ENCODE measurements around the gene CSF1.
"Not testable (repeated sequence)": the region's sequence is repeated elsewhere in the genome, so short reads cannot be mapped to it uniquely, and the experiment has no call there.

CSF1 gene

DNA sequence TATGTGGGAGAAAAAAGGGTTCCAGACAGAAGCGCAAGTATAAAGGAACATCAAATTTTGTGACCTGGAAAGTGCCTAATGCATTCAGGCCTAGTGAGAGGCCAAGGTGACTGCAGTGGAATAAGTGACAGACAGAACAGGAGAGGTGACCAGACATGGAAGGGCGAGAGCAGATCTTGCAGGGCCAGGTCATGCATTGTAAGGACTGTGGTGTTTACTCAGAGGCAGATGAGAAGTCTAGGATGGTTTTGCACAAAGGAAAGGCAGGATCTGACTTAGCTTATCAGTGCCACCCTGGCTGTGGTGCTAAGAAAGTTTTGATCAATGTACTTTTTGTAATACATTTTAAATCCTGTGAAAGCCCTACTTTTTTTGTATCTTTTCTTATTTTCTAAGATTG is 39.9 kb downstream of the CSF1 start:
- no peak overlapping the region for H3K27ac ChIP-seq (ENCODE audit: low read length)
- ATAC-seq (ENCODE audit: insufficient read depth, low read depth): no peak
- no peaks in the 10 kb centered on the region for H3K79me2 ChIP-seq (ENCODE audit: insufficient read depth, low read length)
- no peaks in the 10 kb centered on the region for H4K20me1 ChIP-seq (ENCODE audit: insufficient read depth, low read length)
- no peaks in the 10 kb centered on the region for H3K27me3 ChIP-seq (ENCODE audit: insufficient read depth, low read length, poor library complexity)
- no peaks in the 10 kb centered on the region for H3K36me3 ChIP-seq (ENCODE audit: insufficient read depth, low read length)
- no peak overlapping the region for H2AFZ ChIP-seq (ENCODE audit: low read depth, low read length)
- H3K9ac ChIP-seq (ENCODE audit: low read depth, low read length): no peak overlapping the region
- DNase-seq: no peak
- no peak overlapping the region for H3K4me2 ChIP-seq (ENCODE audit: insufficient read depth, low read length)
- no peak for TF ChIP-seq EZH2 (IDR thresholded peaks at IDR 0.05; ENCODE audit: borderline replicate concordance, low read depth, low read length, severe bottlenecking)
- TF ChIP-seq, protein P1, sequence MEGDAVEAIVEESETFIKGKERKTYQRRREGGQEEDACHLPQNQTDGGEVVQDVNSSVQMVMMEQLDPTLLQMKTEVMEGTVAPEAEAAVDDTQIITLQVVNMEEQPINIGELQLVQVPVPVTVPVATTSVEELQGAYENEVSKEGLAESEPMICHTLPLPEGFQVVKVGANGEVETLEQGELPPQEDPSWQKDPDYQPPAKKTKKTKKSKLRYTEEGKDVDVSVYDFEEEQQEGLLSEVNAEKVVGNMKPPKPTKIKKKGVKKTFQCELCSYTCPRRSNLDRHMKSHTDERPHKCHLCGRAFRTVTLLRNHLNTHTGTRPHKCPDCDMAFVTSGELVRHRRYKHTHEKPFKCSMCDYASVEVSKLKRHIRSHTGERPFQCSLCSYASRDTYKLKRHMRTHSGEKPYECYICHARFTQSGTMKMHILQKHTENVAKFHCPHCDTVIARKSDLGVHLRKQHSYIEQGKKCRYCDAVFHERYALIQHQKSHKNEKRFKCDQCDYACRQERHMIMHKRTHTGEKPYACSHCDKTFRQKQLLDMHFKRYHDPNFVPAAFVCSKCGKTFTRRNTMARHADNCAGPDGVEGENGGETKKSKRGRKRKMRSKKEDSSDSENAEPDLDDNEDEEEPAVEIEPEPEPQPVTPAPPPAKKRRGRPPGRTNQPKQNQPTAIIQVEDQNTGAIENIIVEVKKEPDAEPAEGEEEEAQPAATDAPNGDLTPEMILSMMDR (IDR thresholded peaks at IDR 0.05; ENCODE audit: borderline replicate concordance, extremely low read depth, low read length, poor library complexity, severe bottlenecking): no peak
- H3K4me1 ChIP-seq (ENCODE audit: insufficient read depth, low read length): no peaks in the 10 kb centered on the region
- no peaks in the 10 kb centered on the region for H3K9me3 ChIP-seq (ENCODE audit: insufficient read depth, low read length, severe bottlenecking)
- no peak overlapping the region for H3K4me3 ChIP-seq (ENCODE audit: low read depth in 1 of 2, low read length in 2 of 2)

DNA sequence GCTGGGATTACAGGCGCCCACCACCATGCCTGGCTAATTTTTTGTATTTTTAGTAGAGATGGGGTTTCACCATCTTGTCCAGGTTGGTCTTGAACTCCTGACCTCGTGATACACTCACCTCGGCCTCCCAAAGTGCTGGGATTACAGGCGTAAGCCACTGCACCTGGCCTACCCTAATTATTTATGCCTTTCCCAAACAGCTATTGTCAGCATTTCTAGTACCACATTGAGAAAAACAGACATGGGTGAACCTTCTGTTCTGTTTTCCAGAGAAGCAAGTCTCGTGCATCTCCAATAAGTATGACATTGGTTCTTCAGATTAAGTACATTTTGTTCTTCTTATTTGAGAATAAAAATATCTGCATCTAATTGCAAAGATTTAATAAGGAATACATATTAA is 40.9 kb downstream of the CSF1 start:
- ATAC-seq (ENCODE audit: insufficient read depth, low read depth); H3K4me2 ChIP-seq (ENCODE audit: insufficient read depth, low read length); H3K4me1 ChIP-seq (ENCODE audit: insufficient read depth, low read length); H3K27me3 ChIP-seq (ENCODE audit: insufficient read depth, low read length, poor library complexity); DNase-seq; H3K9ac ChIP-seq (ENCODE audit: low read depth, low read length); H3K79me2 ChIP-seq (ENCODE audit: insufficient read depth, low read length); H3K27ac ChIP-seq (ENCODE audit: low read length); H3K36me3 ChIP-seq (ENCODE audit: insufficient read depth, low read length); H3K9me3 ChIP-seq (ENCODE audit: insufficient read depth, low read length, severe bottlenecking); H3K4me3 ChIP-seq (ENCODE audit: low read depth in 1 of 2, low read length in 2 of 2); H4K20me1 ChIP-seq (ENCODE audit: insufficient read depth, low read length); H2AFZ ChIP-seq (ENCODE audit: low read depth, low read length): not testable (repeated sequence)

DNA sequence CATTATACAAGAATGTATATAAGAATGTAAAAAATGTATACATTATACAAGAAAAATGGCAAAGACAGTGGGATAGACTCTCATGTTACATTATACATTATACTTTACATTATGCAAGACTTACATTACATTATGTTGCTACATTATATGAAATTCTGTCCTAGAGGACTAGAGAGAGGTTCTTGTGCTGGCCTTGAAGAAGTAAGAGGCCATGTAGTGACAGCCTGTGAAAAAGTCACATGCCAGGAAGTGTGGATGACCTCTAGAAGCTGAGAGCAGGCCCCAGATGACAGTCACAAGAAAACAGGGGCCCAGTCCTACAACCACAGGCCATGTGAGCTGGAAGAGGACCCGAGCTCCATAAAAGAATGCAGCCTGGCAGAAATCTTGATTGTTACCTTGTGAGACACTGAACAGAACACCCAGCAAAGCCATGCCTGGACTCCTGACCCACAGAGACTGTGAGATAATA is 43.4 kb downstream of the CSF1 start:
- Histone ChIP-seq H3K4me3 (ENCODE audit: low read depth in 1 of 2, low read length in 2 of 2) (no peak overlapping the region), H2AFZ (ENCODE audit: low read depth, low read length) (0 out of 2 replicates have a peak overlapping the region, but pooled peaks have one; percentile 16), H4K20me1 (ENCODE audit: insufficient read depth, low read length) (no peaks in the 10 kb centered on the region), H3K79me2 (ENCODE audit: insufficient read depth, low read length) (no peaks in the 10 kb centered on the region), H3K27ac (ENCODE audit: low read length) (no peak overlapping the region), H3K9me3 (ENCODE audit: insufficient read depth, low read length, severe bottlenecking) (no peaks in the 10 kb centered on the region), H3K4me1 (ENCODE audit: insufficient read depth, low read length) (no peaks in the 10 kb centered on the region), H3K36me3 (ENCODE audit: insufficient read depth, low read length) (no peaks in the 10 kb centered on the region), H3K4me2 (ENCODE audit: insufficient read depth, low read length) (no peak overlapping the region), H3K27me3 (ENCODE audit: insufficient read depth, low read length, poor library complexity) (no peaks in the 10 kb centered on the region), H3K9ac (ENCODE audit: low read depth, low read length) (no peak overlapping the region)
- ATAC-seq (ENCODE audit: insufficient read depth, low read depth) (no peak), DNase-seq (no peak)
- TF ChIP-seq, protein P1 (IDR thresholded peaks at IDR 0.05; ENCODE audit: borderline replicate concordance, extremely low read depth, low read length, poor library complexity, severe bottlenecking): no peak
- no peak for TF ChIP-seq EZH2 (IDR thresholded peaks at IDR 0.05; ENCODE audit: borderline replicate concordance, low read depth, low read length, severe bottlenecking)

- H3K27ac ChIP-seq (ENCODE audit: low read length): no peak overlapping the region
- H4K20me1 ChIP-seq (ENCODE audit: insufficient read depth, low read length): no peaks in the 10 kb centered on the region
- H3K27me3 ChIP-seq (ENCODE audit: insufficient read depth, low read length, poor library complexity): no peaks in the 10 kb centered on the region
- no peak overlapping the region for H3K9ac ChIP-seq (ENCODE audit: low read depth, low read length)
- no peaks in the 10 kb centered on the region for H3K4me1 ChIP-seq (ENCODE audit: insufficient read depth, low read length)
- H3K9me3 ChIP-seq (ENCODE audit: insufficient read depth, low read length, severe bottlenecking): no peaks in the 10 kb centered on the region
- H3K4me2 ChIP-seq (ENCODE audit: insufficient read depth, low read length): no peak overlapping the region
- ATAC-seq (ENCODE audit: insufficient read depth, low read depth) (no peak), DNase-seq (no peak)
- no peaks in the 10 kb centered on the region for H3K79me2 ChIP-seq (ENCODE audit: insufficient read depth, low read length)
- H3K36me3 ChIP-seq (ENCODE audit: insufficient read depth, low read length): no peaks in the 10 kb centered on the region
- TF ChIP-seq EZH2 (IDR thresholded peaks at IDR 0.05; ENCODE audit: borderline replicate concordance, low read depth, low read length, severe bottlenecking): no peak
- TF ChIP-seq, protein P1 (IDR thresholded peaks at IDR 0.05; ENCODE audit: borderline replicate concordance, extremely low read depth, low read length, poor library complexity, severe bottlenecking): no peak
- H3K4me3 ChIP-seq (ENCODE audit: low read depth in 1 of 2, low read length in 2 of 2): no peak overlapping the region
- H2AFZ ChIP-seq (ENCODE audit: low read depth, low read length): no peak overlapping the region
Measured at GRCh38 chr1:109959632-109959973, 49.0 kb downstream of the CSF1 start.
